Stimulated activated CD8-positive, alpha-beta memory T cell treated with anti-CD3 and anti-CD28 coated beads, Interleukin-2, amount 100 ng/mL, for 1 hour (primary cell): Measurements from ENCODE around the gene GTF2F2.

Experiments
- DNase-seq, 2 donors: peaks; one replicate each; pipeline ENCODE4 v3.0.0-alpha.2; 2020; ENCODE audit warnings: low read depth in 2 of 2

GTF2F2 gene

GRCh38 chr13:45333251-45333976 is 213.1 kb downstream of the GTF2F2 start:
- no peak for DNase-seq
